ENCODE data around the gene CFAP46.
"Not testable (repeated sequence)": the region's sequence is repeated elsewhere in the genome, so short reads cannot be mapped to it uniquely, and the experiment has no call there.

Gene CFAP46

GRCh38 chr10:132944510-132944909 lies 2.1 kb upstream of the CFAP46 start:
- no peak for DNase-seq (ENCODE audit: low read depth in 2 of 2)

- no peak for DNase-seq (ENCODE audit: low read depth in 2 of 2)
Measured at GRCh38 chr10:132943791-132944404, 1.5 kb upstream of the CFAP46 start.

GRCh38 chr10:132943058-132943790 lies 854 bp upstream of the CFAP46 start:
- DNase-seq (ENCODE audit: low read depth in 2 of 2) = no peak

GRCh38 chr10:132941640-132942051 lies 724 bp downstream of the CFAP46 start:
- DNase-seq (ENCODE audit: low read depth in 2 of 2) = no peak

- no peak for DNase-seq (ENCODE audit: low read depth in 2 of 2)
Measured at GRCh38 chr10:132940791-132941465, 1.4 kb downstream of the CFAP46 start.

GRCh38 chr10:132939957-132940790 lies 2.2 kb downstream of the CFAP46 start:
- DNase-seq (ENCODE audit: low read depth in 2 of 2) = peak in 1 of 2 experiments; percentile 41

GRCh38 chr10:132939378-132939955 lies 2.9 kb downstream of the CFAP46 start:
- no peak for DNase-seq (ENCODE audit: low read depth in 2 of 2)

- no peak for DNase-seq (ENCODE audit: low read depth in 2 of 2)
Measured at GRCh38 chr10:132938472-132939339, 3.7 kb downstream of the CFAP46 start.

- DNase-seq (ENCODE audit: low read depth in 2 of 2) = no peak
Measured at GRCh38 chr10:132937861-132938260, 4.5 kb downstream of the CFAP46 start.

GRCh38 chr10:132934953-132935352 lies 7.4 kb downstream of the CFAP46 start:
- DNase-seq (ENCODE audit: low read depth in 2 of 2) = no peak

GRCh38 chr10:132933308-132934042 lies 8.9 kb downstream of the CFAP46 start:
- DNase-seq (ENCODE audit: low read depth in 2 of 2) = no peak

- DNase-seq (ENCODE audit: low read depth in 2 of 2) = no peak
Measured at GRCh38 chr10:132932461-132933307, 9.7 kb downstream of the CFAP46 start.

- DNase-seq (ENCODE audit: low read depth in 2 of 2) = not testable (repeated sequence)
Measured at GRCh38 chr10:132931258-132932250, 10.8 kb downstream of the CFAP46 start.

- not testable (repeated sequence) for DNase-seq (ENCODE audit: low read depth in 2 of 2)
Measured at GRCh38 chr10:132930701-132931100, 11.7 kb downstream of the CFAP46 start.

- peak in 1 of 2 experiments; percentile 31 for DNase-seq (ENCODE audit: low read depth in 2 of 2)
Measured at GRCh38 chr10:132929953-132930548, 12.3 kb downstream of the CFAP46 start.

GRCh38 chr10:132929480-132929879 lies 12.9 kb downstream of the CFAP46 start:
- DNase-seq (ENCODE audit: low read depth in 2 of 2) = no peak

- no peak for DNase-seq (ENCODE audit: low read depth in 2 of 2)
Measured at GRCh38 chr10:132928261-132928660, 14.1 kb downstream of the CFAP46 start.
